H1 (cell line): ENCODE results near the gene TSNAXIP1. TPM values are rescaled to one million over a fixed set of nuclear protein-coding genes. Genes with fewer than 3 reads are reported as not detected.

Experiments
- CTCF ChIA-PET: fragments of 300-600 bp; sonication (Branson Sonifier 250); formaldehyde crosslinking; loops from one replicate; lab custom pipeline; 2021; ENCODE audit not compliant: partially characterized antibody; lab: Charles Lee
- POLR2A ChIA-PET: fragments of 300-600 bp; sonication (Branson Sonifier 250); formaldehyde crosslinking; loops from one replicate; lab custom pipeline; 2021; ENCODE audit warnings: inconsistent platforms; ENCODE audit not compliant: partially characterized antibody; lab: Charles Lee
- DNase-seq, 2 experiments: peaks; one replicate each; pipeline versions ENCODE4 v3.0.0 to v3.0.0-alpha.2; 2010 to 2022; ENCODE audit warnings: low spot score in 2 of 2, low read depth in 1 of 2, mixed read lengths in 1 of 2
- FAIRE-seq: peaks from 2 replicates; lab custom pipeline; 2011; peaks lifted over from hg19 to GRCh38; lab: Jason Lieb, UNC
- H2AFZ ChIP-seq: 2 replicates; pipeline ENCODE4 v1.8.1; 2012; ENCODE audit warnings: low read length, inconsistent platforms
- H2AK5ac ChIP-seq: 2 replicates; pipeline ENCODE4 v1.6.1; 2013; ENCODE audit warnings: low read depth, low read length
- H2BK120ac ChIP-seq: replicated peaks from 2 replicates; pipeline ENCODE3; 2013; ENCODE audit warnings: low read depth, low read length, inconsistent platforms
- H2BK12ac ChIP-seq: 2 replicates; pipeline ENCODE4 v1.6.1; 2013; ENCODE audit warnings: low read depth, low read length
- H2BK15ac ChIP-seq: 2 replicates; pipeline ENCODE4 v1.6.1; 2013; ENCODE audit warnings: low read length
- H2BK20ac ChIP-seq: 2 replicates; pipeline ENCODE4 v1.6.1; 2013; ENCODE audit warnings: low read length
- H2BK5ac ChIP-seq: 2 replicates; pipeline ENCODE4 v1.6.1; 2013; ENCODE audit warnings: low read depth, low read length
- H3K14ac ChIP-seq: 2 replicates; pipeline ENCODE4 v1.6.1; 2013; ENCODE audit warnings: inconsistent platforms; ENCODE audit not compliant: insufficient read length
- H3K18ac ChIP-seq: 2 replicates; pipeline ENCODE4 v1.6.1; 2013; ENCODE audit warnings: low read length; ENCODE audit errors: extremely low read depth
- H3K23ac ChIP-seq: 2 replicates; pipeline ENCODE4 v1.6.1; 2013; ENCODE audit warnings: inconsistent platforms; ENCODE audit not compliant: insufficient read length
- H3K23me2 ChIP-seq: 2 replicates; pipeline ENCODE4 v1.6.1; 2013; ENCODE audit warnings: low read depth, low read length
- H3K27ac ChIP-seq: 2 replicates; pipeline ENCODE4 v1.6.1; 2011; ENCODE audit warnings: low read depth, low read length, inconsistent platforms
- H3K27me3 ChIP-seq, 4 experiments: replicated peaks in 1 of 4; 1 replicate in 1 of 4; 2 replicates in 3 of 4; pipeline versions ENCODE4 v1.6.1 to v1.8.1; 2011 to 2013; ENCODE audit warnings: low read length in 3 of 4, mild to moderate bottlenecking in 3 of 4, inconsistent platforms in 2 of 4, mixed read lengths in 2 of 4, moderate library complexity in 1 of 4; ENCODE audit not compliant: control insufficient read depth in 3 of 4, insufficient read depth in 3 of 4; ENCODE audit errors: extremely low read depth in 1 of 4
- H3K36me3 ChIP-seq, 4 experiments: 2 replicates each; pipeline versions ENCODE4 v1.6.1 to v1.8.1; 2011 to 2013; ENCODE audit warnings: mild to moderate bottlenecking in 4 of 4, low read length in 3 of 4, moderate library complexity in 2 of 4, control low read depth in 1 of 4, inconsistent platforms in 1 of 4; ENCODE audit not compliant: insufficient read depth in 4 of 4, control insufficient read depth in 2 of 4
- H3K4ac ChIP-seq: replicated peaks from 2 replicates; pipeline ENCODE3; 2013; ENCODE audit warnings: low read length, low read depth, mixed read lengths, inconsistent platforms; ENCODE audit not compliant: insufficient read length
- H3K4me1 ChIP-seq, 4 experiments: replicated peaks in 1 of 4; 1 replicate in 1 of 4; 2 replicates in 3 of 4; pipeline versions ENCODE4 v1.6.1 to v1.8.1; 2011 to 2013; ENCODE audit warnings: low read length in 3 of 4, inconsistent platforms in 2 of 4, mixed read lengths in 1 of 4; ENCODE audit not compliant: insufficient read depth in 4 of 4, control insufficient read depth in 3 of 4
- H3K4me2 ChIP-seq, 2 experiments: 2 replicates each; pipeline versions ENCODE4 v1.6.1 to v1.8.1; 2011 to 2013; ENCODE audit warnings: low read depth in 2 of 2, low read length in 2 of 2, control low read depth in 1 of 2, inconsistent platforms in 1 of 2, mild to moderate bottlenecking in 1 of 2; ENCODE audit not compliant: insufficient read depth in 1 of 2
- H3K4me3 ChIP-seq, 4 experiments: fragments of 200-600, 300-600 bp in 1 of 4; sonication (generic), shearing (Covaris generic), sonication (Bioruptor Twin) in 1 of 4; 2 replicates each; pipeline versions ENCODE4 v1.5.1 to v1.8.1; 2011 to 2016; ENCODE audit warnings: low read length in 4 of 4, low read depth in 3 of 4, control low read depth in 2 of 4, inconsistent platforms in 2 of 4, mild to moderate bottlenecking in 2 of 4, mixed read lengths in 1 of 4, moderate library complexity in 1 of 4; ENCODE audit not compliant: insufficient read depth in 2 of 4; ENCODE audit errors: extremely low read depth in 1 of 4
- H3K56ac ChIP-seq: replicated peaks from 2 replicates; pipeline ENCODE3; 2013; ENCODE audit warnings: low read depth, mild to moderate bottlenecking, mixed read lengths, low read length, inconsistent platforms; ENCODE audit not compliant: insufficient read length
- H3K79me1 ChIP-seq: 2 replicates; pipeline ENCODE4 v1.6.1; 2013; ENCODE audit warnings: low read depth, low read length, control low read depth
- H3K79me2 ChIP-seq, 2 experiments: 2 replicates each; pipeline versions ENCODE4 v1.6.1 to v1.8.1; 2012 to 2013; ENCODE audit warnings: low read length in 2 of 2, mild to moderate bottlenecking in 2 of 2, inconsistent platforms in 1 of 2; ENCODE audit not compliant: insufficient read depth in 2 of 2, control insufficient read depth in 1 of 2
- H3K9ac ChIP-seq, 4 experiments: replicated peaks in 1 of 4; 1 replicate in 1 of 4; 2 replicates in 3 of 4; pipeline versions ENCODE4 v1.6.1 to v1.8.1; 2011 to 2013; ENCODE audit warnings: low read depth in 3 of 4, low read length in 3 of 4, control low read depth in 2 of 4, mild to moderate bottlenecking in 2 of 4, moderate library complexity in 2 of 4, inconsistent platforms in 1 of 4; ENCODE audit errors: extremely low read depth in 1 of 4
- H3K9me3 ChIP-seq, 2 experiments: 2 replicates each; pipeline versions ENCODE4 v1.6.1 to v1.8.1; 2012 to 2013; ENCODE audit warnings: mild to moderate bottlenecking in 2 of 2, moderate library complexity in 2 of 2, control low read depth in 1 of 2, inconsistent platforms in 1 of 2, low read depth in 1 of 2, low read length in 1 of 2, mixed read lengths in 1 of 2; ENCODE audit not compliant: insufficient read depth in 2 of 2
- H4K20me1 ChIP-seq, 2 experiments: replicated peaks in 1 of 2; 2 replicates each; pipeline versions ENCODE3 to v1.8.1; 2011 to 2013; ENCODE audit warnings: inconsistent platforms in 2 of 2, low read length in 2 of 2, mild to moderate bottlenecking in 1 of 2; ENCODE audit not compliant: insufficient read depth in 2 of 2, control insufficient read depth in 1 of 2
- H4K5ac ChIP-seq: 2 replicates; pipeline ENCODE4 v1.6.1; 2013; ENCODE audit warnings: low read length, low read depth, mixed read lengths, inconsistent platforms; ENCODE audit not compliant: insufficient read length
- H4K8ac ChIP-seq: 2 replicates; pipeline ENCODE4 v1.8.0; 2013; ENCODE audit warnings: mild to moderate bottlenecking, moderate library complexity, low read length, inconsistent platforms; ENCODE audit not compliant: insufficient read depth; ENCODE audit errors: extremely low read depth
- H4K91ac ChIP-seq: replicated peaks from 2 replicates; pipeline ENCODE3; 2013; ENCODE audit warnings: low read length, mixed read lengths, inconsistent platforms; ENCODE audit not compliant: insufficient read length
- ASH2L ChIP-seq: fragments of 200-600, 300-600 bp; sonication (generic); IDR thresholded peaks from one replicate; pipeline ENCODE4 v1.7.1; 2017; ENCODE audit warnings: low read length
- BACH1 ChIP-seq: IDR thresholded peaks from 2 replicates; pipeline ENCODE4 v1.6.1; 2012; ENCODE audit warnings: low read length, improper control_type of control experiment
- CBX5 ChIP-seq: fragments of 300-800, 300-1000 bp; sonication (generic); IDR thresholded peaks from 2 replicates; pipeline ENCODE4 v1.7.1; 2016; ENCODE audit warnings: antibody characterized with exemption, low read length, low read depth
- CTBP2 ChIP-seq: IDR thresholded peaks from 2 replicates; pipeline ENCODE4 v1.7.0; 2011; ENCODE audit warnings: borderline replicate concordance, mild to moderate bottlenecking, moderate library complexity, mixed read lengths, low read length; ENCODE audit not compliant: insufficient read depth, insufficient read length
- EP300 ChIP-seq, 2 experiments: IDR thresholded peaks; 1 replicate in 1 of 2; 2 replicates in 1 of 2; pipeline ENCODE4 v1.6.1; 2011 to 2012; ENCODE audit warnings: low read depth in 2 of 2, low read length in 2 of 2, mild to moderate bottlenecking in 2 of 2, borderline replicate concordance in 1 of 2, inconsistent platforms in 1 of 2, moderate library complexity in 1 of 2
- HDAC2 ChIP-seq, 2 experiments: fragments of 300-600 bp in 1 of 2; sonication (generic) in 1 of 2; IDR thresholded peaks; 2 replicates each; pipeline ENCODE4 v1.6.1; 2011 to 2012; ENCODE audit warnings: low read depth in 2 of 2, low read length in 2 of 2, mild to moderate bottlenecking in 2 of 2, moderate library complexity in 2 of 2, borderline replicate concordance in 1 of 2, inconsistent platforms in 1 of 2
- JUN ChIP-seq: IDR thresholded peaks from 2 replicates; pipeline ENCODE4 v1.6.1; 2011; ENCODE audit warnings: low read depth, mild to moderate bottlenecking, improper control_type of control experiment, low read length
- POLR2A ChIP-seq, 2 experiments: IDR thresholded peaks; 1 replicate in 1 of 2; 2 replicates in 1 of 2; pipeline ENCODE4 v1.6.1; 2011; ENCODE audit warnings: low read depth in 2 of 2, low read length in 2 of 2, mild to moderate bottlenecking in 2 of 2; ENCODE audit errors: control extremely low read depth in 1 of 2
- RFX5 ChIP-seq: IDR thresholded peaks from 2 replicates; pipeline ENCODE4 v1.6.1; 2011; ENCODE audit warnings: low read depth, low read length, improper control_type of control experiment, borderline replicate concordance
- RXRA ChIP-seq: IDR thresholded peaks from 2 replicates; pipeline ENCODE4 v1.6.1; 2011; ENCODE audit warnings: low read depth, mild to moderate bottlenecking, low read length, moderate library complexity; ENCODE audit not compliant: insufficient read depth
- SP2 ChIP-seq: IDR thresholded peaks from 2 replicates; pipeline ENCODE4 v1.6.1; 2012; ENCODE audit warnings: mild to moderate bottlenecking, low read length, inconsistent platforms
- SP4 ChIP-seq: IDR thresholded peaks from 2 replicates; pipeline ENCODE4 v1.6.1; 2012; ENCODE audit warnings: low read length, inconsistent platforms
- TAF1 ChIP-seq: IDR thresholded peaks from 2 replicates; pipeline ENCODE4 v1.6.1; 2011; ENCODE audit warnings: mild to moderate bottlenecking, low read depth, low read length
- TBP ChIP-seq: IDR thresholded peaks from 2 replicates; pipeline ENCODE4 v1.6.1; 2011; ENCODE audit warnings: low read depth, low read length, improper control_type of control experiment
- TCF12 ChIP-seq: IDR thresholded peaks from 2 replicates; pipeline ENCODE4 v1.6.1; 2011; ENCODE audit warnings: low read depth, mild to moderate bottlenecking, low read length
- WGBS, 2 experiments: shearing (Covaris generic) in 1 of 2; methylation state at CpG; one replicate each; pipeline versions ENCODE4 v1.1.6 to v1.1.7; 2013 to 2015; ENCODE audit warnings: low lambda C conversion rate in 2 of 2, mixed read lengths in 2 of 2, inconsistent platforms in 1 of 2, low coverage in 1 of 2, missing lambda C conversion rate in 1 of 2; ENCODE audit not compliant: insufficient replicate concordance in 2 of 2, insufficient coverage in 1 of 2, insufficient read length in 1 of 2; ENCODE audit errors: extremely low coverage in 1 of 2, missing lambda C conversion rate in 1 of 2; 5-methylcytosine and 5-hydroxymethylcytosine counted together
- polyA plus RNA-seq, 7 experiments: library from polyadenylated mRNA; depleted of rRNA in 3 of 7; stranded (reverse) in 5 of 7; unstranded in 2 of 7; fragments of >200 nt in 5 of 7; fragments of 200-250 nt in 2 of 7; gene quantifications; 1 replicate in 5 of 7; 2 replicates in 1 of 7; 4 replicates in 1 of 7; pipeline versions ENCODE4 v1.2.1 to v1.2.3, GENCODE V29; 2011 to 2013; ENCODE audit warnings: missing spikeins in 2 of 7, mixed read lengths in 2 of 7
- total RNA-seq: library from RNA; stranded (reverse); fragmentation: NEBNext Ultra II Directional; extraction: Animal tissue kit (Norgen Biotek cat#: 25700); gene quantifications from 2 replicates; pipeline ENCODE4 v1.2.1, GENCODE V29; 2021

Gene TSNAXIP1
- total and polyA plus RNA-seq, 2 of the 8 experiments (the other 6 are each of a cell fraction or from before 2014, with no cell fraction given): 0.37 to 0.94 TPM

- H3K27me3 ChIP-seq: no peaks in the 10 kb centered on the region
- H2AFZ ChIP-seq: no peak overlapping the region
- ChIA-PET POLR2A (interaction anchor here (0.8 kb wide), 1 partner anchor 124 kb away, joined by 3 read pairs; no protein-coding TSS in a partner anchor), CTCF (interaction anchor here (0.6 to 1.5 kb wide), 7 partner anchors 9 to 135 kb away, joined by 3 to 8 read pairs (median 4); partner anchors contain the start of gene ENKD1)
- no peak overlapping the region for H3K18ac ChIP-seq
- H2BK5ac ChIP-seq: no peak overlapping the region
- H3K4me3 ChIP-seq: no peak overlapping the region
- peaks cover 4 to 7% (median 5%) of the 10 kb centered on the region in 4 experiments; a peak in 6 of 7 replicates for H3K4me1 ChIP-seq
- no peak overlapping the region for H2BK12ac ChIP-seq
- H3K23me2 ChIP-seq: peaks cover 8% of the 10 kb centered on the region; the same call in 1 of the 2 replicates
- H2AK5ac ChIP-seq: no peak overlapping the region
- H2BK20ac ChIP-seq: no peak overlapping the region
- H3K9ac ChIP-seq: no peak overlapping the region
- H3K4ac ChIP-seq: no peak overlapping the region
- H3K9me3 ChIP-seq: no peaks in the 10 kb centered on the region
- H4K91ac ChIP-seq: no peak overlapping the region
- peaks cover 5 to 37% of the 10 kb centered on the region in 2 experiments; a peak in 3 of 4 replicates for H3K79me2 ChIP-seq
- no peak overlapping the region for H3K23ac ChIP-seq
- no peak for FAIRE-seq
- H3K36me3 ChIP-seq: peaks cover 0 to 11% (median 0%) of the 10 kb centered on the region in 4 experiments; a peak in 3 of 8 replicates
- DNase-seq: no peak
- H3K14ac ChIP-seq: no peak overlapping the region
- peaks cover 3 to 19% of the 10 kb centered on the region in 2 experiments for H4K20me1 ChIP-seq
- no peak overlapping the region for H2BK120ac ChIP-seq
- 100% methylated on average over 1 of the region's 1 CpG; no CpG with 5 or more reads in 1 of the 2 experiments for WGBS, 2 experiments
- no peak overlapping the region for H3K56ac ChIP-seq
- H3K79me1 ChIP-seq: peaks cover 15% of the 10 kb centered on the region
- H3K27ac ChIP-seq: no peak overlapping the region
- H3K4me2 ChIP-seq: no peak overlapping the region
- H4K5ac ChIP-seq: no peak overlapping the region
- no peak overlapping the region for H2BK15ac ChIP-seq
- no peak overlapping the region for H4K8ac ChIP-seq
- no peak for TF ChIP-seq RXRA
- TF ChIP-seq RFX5: no peak
- no peak for TF ChIP-seq CTBP2
- TF ChIP-seq POLR2A (IDR thresholded peaks at IDR 0.05; ENCODE audit: control extremely low read depth in 1 of 2, low read depth in 2 of 2, low read length in 2 of 2): no peak
- no peak for TF ChIP-seq TCF12
- TF ChIP-seq HDAC2 (IDR thresholded peaks at IDR 0.05; ENCODE audit: borderline replicate concordance in 1 of 2, low read depth in 2 of 2, low read length in 2 of 2): no peak
- TF ChIP-seq SP4: no peak
- TF ChIP-seq ASH2L: no peak
- TF ChIP-seq TBP: no peak
- TF ChIP-seq TAF1: no peak
- TF ChIP-seq JUN: no peak
- TF ChIP-seq BACH1: no peak
- no peak for TF ChIP-seq CBX5
- TF ChIP-seq EP300 (IDR thresholded peaks at IDR 0.05; ENCODE audit: borderline replicate concordance in 1 of 2, low read depth in 2 of 2, low read length in 2 of 2): no peak
- TF ChIP-seq SP2: no peak
These were observed 5.4 kb upstream of the TSNAXIP1 start for GRCh38 chr16:67801241-67801640.
